CD4-positive, alpha-beta T cell treated with Interleukin-6 at 100 ng/mL for 8 hours (primary cell): Measurements from ENCODE around the gene TCF15.

Source experiments
- DNase-seq: peaks from one replicate; pipeline ENCODE4 v3.0.0-alpha.2; 2020; ENCODE audit warnings: mixed read lengths, low spot score

The TCF15 gene, protein sequence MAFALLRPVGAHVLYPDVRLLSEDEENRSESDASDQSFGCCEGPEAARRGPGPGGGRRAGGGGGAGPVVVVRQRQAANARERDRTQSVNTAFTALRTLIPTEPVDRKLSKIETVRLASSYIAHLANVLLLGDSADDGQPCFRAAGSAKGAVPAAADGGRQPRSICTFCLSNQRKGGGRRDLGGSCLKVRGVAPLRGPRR

DNA sequence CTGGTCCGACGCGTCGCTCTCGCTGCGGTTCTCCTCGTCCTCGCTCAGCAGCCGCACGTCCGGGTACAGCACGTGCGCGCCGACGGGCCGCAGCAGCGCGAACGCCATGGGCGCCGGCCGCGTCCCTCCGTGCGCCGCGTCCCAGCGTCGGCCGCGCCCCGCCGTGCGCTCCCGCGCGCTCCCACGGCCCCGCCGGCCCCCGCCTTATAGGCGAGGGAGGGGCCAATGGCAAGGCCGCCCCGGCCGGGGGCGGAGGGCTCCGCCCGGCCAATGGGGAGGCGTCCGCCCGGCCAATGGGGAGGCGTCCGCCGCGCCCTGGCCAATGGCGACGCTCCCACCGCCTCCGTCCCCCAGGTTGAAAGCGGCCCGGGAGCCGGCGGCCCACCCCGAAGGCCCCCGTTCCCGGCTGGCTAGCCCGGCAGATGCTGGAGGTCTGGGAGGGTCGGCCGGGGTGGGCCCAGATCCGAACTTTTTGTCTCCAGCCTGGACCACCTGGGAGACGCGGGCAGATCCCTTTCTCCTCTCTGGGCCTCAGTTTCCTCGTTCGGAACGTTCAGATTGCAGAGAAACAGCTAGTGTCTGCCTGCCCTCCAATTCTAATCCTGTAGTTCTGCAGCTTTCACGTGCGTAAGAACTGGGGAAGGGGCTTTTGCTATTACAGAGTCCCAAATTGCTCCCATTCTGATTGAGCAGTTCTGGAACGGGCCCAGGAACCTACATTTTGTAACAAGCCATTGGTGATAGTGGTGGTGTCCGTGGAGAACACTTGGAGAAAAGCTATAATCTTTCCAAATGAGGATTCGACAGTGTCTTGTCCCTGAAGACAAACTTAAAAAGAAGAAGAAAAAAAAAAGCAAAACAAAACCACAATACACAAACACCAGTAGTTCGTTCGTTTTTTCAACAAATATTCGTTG, at the start of gene TCF15:
Gene TCF15, minus strand, starts transcription at position 180 of the 917 bp plus-strand sequence. Its CDS starts 72 bp downstream, at position 108.
- no peak for DNase-seq

DNA sequence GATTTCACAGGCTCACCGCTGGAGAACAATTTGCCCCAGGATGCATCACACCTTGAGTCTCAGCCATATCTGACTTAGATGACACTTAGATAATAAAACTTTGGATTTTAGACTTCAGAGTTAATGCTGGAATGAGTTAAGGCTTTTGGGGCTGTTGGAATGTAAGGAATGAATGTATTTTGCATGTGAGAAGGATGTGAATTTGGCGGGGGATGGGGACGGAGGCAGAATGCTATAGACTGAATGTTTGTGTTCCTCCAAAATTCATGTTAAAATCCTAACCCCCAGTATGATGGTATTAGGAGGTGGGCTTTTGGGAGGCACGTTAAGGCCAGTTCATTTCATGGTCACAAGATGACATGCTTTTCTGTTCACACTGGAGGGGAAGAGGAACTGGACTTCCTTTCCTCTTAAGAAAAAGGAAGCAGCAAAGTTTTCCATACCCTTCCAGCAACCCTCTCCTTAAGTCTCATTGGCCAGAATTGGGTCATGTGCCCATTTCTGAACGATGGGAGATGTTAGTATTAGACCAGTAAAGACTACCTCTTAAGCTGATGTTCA, 48.7 kb upstream of the TCF15 start:
- DNase-seq: no peak

DNA sequence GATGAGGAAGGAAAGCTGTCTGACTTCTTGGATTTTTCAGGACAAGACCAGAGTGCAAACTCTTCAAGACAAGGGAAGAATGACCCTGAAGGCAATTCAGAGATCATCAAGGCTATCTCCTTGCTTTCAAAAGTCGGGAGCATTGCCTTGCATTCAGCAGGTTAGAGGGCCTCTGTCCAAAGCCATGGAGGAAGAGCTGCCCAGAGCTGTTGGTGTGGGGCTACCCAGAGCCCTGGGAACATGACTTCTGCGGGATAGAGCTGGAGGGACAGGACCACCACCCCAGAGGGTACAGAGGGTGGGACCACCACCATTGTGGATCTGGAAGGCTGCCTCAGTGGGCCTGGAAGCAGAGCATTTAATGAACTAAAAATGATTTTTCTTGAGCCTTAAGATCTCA, 48.1 kb upstream of the TCF15 start:
- no peak for DNase-seq

DNA sequence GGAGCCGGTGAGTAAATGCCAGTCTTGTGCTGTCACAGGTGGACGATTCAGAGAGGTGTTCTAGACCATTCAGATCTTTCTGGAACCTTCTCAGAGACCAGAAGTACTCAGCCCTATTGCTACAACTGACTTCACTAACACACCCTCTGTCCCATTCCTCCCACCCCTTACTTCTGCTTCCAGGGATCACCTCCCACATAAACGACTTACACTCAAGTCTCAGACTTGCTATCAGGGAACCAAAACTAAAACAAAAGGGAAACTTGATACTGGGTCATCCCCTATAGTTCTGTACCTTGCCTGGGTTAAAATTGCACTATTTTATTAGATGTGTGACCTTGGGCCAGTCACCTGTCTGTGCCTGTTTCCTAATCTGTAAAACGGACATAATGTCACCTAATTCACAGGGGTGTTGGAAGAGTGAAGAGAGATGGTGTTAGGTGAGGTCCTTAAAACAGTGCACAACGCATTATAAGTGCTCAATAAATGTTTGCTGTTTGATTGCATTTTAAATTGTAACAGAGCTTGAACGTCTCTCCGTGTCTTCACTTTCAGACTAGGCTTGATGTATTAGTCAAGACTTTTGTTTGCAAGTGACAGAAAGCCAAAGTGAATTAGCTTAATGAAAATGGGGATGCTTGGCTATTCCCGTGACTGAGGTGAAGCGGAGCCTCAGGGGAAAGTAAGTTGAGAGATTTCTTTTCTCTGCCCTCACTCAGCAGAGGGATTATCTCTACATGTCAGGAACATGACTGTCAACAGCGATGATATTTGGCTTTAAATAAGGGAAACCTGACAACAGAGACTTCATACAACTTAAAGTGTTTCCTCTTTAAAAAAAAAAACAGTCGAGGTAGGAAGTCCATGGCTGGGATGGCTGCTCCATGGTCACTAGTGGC, 45.9 kb upstream of the TCF15 start:
- no peak for DNase-seq

DNA sequence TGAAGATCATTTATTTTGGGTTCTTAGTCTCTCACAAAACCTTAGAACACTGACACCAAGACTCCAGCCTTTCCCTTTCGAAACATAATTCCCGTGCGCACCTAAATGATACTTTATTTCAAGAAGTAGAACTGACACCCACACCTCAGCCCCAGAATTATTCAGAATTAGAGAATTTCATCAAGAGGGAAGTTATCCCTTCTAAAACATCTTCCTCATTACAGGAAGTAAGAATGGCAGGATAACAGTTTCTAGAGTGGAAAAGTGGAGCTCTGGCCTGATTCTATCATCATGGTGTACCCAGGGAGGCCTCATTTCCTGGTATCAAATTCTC, 44.3 kb upstream of the TCF15 start:
- DNase-seq: no peak

DNA sequence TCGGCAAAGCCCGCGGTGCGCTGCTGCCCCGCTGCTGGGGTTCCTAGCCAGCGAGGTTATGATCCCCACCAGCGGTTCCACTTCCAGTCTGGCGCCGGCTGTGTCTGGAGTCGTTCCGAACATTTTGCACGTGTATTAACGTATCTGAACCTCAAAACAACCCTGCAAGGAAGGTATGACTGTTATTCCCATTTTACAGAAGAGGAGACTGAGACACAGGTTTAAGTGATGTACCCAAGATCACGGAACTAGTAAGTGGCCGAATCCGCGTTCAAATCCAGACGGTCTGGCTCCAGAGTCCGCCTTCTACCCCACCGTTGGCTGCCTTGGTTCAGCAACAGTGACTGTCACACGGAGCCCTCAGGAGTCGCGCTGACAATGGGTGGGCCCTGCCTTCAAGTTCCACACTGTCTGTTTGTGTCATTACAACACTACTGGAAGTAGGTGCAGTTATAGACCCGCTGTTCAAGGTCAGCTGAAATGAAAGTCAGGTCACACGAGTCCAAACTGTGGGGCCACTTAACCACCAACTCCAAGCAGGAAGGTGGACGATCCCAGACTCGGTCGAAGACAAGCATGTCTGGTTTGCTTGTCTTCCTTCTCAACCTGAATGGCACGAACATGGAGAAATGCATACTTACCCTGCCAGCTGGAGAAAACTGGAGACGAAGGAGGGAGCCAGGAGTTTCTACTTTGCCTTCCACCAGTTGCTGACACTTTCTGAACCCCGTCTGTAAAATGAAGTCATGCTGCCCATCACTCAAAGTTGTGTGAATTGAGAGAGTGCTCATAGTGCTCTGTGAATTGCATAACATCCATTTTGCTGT, 43.7 kb upstream of the TCF15 start:
- no peak for DNase-seq

DNA sequence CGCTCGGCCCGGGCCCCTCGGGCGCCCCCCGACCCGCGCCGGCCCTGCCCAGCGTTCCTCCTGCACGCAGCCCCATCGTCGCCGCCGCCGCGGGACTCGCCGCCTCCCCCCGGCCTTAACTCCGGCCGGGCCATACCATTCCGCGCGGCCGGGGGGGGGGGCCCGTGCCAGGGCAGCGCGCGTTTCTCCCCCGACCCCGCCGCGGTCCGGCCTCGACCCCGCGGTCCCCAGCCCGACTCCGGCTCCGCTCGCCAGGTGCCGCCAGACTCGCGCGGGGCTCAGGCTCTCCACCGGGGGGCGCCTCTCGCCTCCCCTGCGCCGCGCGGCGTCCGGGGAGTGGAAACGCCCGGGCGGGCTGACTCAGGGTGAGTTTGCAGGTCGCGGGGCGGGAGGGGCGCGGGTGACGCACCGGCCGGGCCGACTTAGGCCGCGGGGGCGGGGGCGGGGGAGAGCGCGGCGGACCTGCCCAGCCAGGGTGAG, 43.0 kb upstream of the TCF15 start, which contains the start of gene SRXN1:
Gene SRXN1, minus strand, starts transcription at position 91 of the 480 bp plus-strand sequence. Its CDS starts 15 bp downstream, at position 76.
- DNase-seq: peak; percentile 71

DNA sequence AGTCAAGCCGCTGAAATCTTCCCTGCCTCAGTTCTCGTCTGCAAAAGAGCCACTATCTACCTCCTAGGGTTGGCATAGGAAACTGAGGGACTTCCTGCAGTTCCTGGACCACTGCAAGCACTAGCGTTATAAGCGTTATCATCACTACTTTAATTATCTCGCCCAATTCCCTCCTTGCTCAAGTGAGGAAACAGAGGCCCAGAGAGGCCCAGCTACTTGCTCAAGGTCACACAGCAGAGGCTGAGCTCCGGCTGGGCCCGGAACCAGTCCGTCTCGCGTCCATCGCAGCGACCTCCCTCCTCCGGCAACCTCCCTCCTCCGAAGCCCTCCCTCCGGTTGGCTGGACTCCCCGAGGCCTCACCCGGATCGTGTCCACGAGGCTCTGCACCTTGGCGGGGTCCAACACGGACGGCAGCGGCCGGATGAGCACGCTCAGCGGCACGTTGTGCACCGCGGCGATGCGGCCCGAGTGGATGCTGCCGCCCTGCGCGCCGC, 42.6 kb upstream of the TCF15 start:
- DNase-seq: no peak

DNA sequence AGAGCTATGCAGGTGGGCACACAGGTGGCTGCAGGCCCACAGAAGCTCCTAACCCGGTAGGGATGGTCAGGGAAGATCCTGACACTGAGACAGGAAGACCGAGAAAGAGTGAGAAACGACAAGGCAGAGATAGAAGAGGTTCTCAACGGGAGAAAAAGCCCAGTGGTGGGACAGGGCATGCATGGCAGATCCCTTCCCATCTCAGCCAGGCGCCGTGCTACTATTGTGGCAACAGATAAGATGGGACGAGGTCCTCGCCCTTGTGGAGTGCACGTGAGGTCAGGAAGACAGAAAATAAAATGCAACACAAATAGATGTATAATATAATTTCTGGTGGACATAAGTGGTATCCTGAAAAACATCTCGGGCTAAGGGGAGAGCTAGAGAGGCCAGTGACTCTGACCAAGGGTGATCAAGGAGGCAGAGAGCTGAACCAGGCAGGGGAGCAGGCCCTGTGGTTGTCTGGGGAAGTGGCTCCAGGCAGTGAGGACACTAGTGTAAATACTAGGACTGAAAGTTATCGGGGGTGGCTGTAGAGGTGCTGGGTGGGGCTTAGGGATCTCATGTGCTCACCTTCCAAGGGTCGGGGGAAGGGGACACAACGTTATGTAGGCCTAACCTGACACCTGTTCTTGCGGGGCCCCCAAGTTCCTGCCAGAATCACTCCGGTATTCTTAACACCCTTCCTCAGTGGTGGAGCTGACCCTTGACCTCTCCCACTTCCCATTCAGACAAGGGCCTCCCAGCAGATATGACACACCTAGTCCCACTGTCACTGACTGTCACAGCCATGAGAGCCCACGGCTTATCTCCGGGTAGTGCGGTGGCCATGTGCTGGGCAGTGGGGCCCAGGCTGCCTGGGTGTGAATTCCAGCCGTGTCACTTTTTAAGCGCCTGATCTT, 41.9 kb upstream of the TCF15 start:
- no peak for DNase-seq

DNA sequence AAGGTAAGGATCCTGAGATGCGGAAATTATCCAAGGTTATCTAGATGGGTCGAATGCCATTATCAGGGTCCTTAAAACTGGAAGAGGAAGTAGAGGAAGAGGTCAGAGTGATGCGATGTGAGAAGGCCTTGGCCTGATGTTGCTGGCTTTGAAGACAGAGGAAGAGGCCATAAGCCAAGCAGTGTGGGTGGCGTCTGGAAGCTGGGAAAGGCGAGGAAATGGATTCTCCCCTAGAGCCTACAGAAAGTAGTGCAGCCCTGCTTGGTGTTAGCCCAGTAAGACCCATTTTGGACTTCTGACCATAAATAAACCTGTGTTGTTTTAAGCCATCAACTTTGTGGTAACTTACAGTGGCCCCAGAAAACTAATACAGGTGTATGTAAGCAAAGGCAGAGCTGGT, 40.8 kb upstream of the TCF15 start:
- DNase-seq: no peak

DNA sequence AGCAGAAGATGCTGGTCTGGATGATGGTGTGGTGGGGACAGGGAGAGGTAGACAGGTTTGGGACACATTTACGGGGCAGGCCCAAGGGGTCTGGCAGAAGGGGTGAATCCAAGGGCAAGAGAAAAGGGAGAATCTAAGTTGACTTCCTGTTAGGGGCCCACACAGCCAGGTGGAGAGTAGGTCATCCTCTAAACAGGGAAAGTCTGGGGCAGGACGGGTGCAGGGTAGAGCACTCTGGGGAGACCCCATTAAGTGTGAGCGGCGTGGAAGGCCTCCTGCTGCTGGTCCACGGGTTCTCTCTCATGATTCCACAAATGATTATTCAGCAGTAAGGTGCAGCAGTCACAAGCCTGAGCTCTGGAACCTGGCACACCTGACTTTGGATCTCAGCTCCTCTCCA, 40.2 kb upstream of the TCF15 start:
- DNase-seq: no peak

DNA sequence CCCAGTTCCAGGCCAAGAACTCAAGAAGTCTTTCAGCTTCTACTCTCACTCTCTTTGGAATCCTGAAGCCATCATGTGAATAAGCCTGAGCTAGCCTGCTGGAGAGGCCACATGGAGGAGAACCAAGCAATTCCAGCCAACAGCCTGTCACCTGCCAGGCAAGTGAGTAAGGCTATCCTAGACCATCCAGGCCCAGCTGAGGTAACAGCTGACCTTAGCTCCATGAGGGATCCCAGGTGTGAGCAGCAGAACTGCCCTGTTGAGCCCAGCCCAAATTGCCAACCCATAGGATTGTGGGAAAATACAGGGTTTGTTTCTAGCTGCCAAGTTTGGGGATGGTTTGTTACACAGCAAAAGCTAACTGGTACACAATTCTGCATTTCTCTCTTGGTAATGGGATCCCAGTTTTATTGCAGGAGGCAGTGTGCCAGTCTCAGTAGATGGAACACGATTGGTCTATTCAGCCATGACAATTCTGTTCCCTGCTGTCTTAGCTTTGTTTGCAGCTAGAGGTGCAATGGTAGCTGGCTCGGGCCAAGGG, 37.4 kb upstream of the TCF15 start:
- no peak for DNase-seq

DNA sequence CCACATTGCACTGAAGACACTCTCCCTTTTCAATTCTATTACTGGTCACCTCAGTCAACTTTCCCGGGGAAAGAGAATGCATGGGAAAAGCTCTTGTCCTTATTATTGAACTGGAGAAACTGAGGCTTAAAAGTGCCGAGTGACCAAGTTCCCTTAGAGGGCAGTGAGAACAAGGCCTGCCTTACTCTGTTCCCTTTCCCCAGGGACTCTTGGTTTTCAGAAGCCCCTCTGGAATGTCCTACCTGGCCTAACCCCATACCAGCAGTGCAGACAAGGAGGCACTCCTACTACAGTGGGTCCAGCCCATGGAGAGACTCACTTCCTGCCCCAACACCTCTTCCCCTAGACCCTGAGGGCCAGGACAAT, 36.7 kb upstream of the TCF15 start:
- no peak for DNase-seq

DNA sequence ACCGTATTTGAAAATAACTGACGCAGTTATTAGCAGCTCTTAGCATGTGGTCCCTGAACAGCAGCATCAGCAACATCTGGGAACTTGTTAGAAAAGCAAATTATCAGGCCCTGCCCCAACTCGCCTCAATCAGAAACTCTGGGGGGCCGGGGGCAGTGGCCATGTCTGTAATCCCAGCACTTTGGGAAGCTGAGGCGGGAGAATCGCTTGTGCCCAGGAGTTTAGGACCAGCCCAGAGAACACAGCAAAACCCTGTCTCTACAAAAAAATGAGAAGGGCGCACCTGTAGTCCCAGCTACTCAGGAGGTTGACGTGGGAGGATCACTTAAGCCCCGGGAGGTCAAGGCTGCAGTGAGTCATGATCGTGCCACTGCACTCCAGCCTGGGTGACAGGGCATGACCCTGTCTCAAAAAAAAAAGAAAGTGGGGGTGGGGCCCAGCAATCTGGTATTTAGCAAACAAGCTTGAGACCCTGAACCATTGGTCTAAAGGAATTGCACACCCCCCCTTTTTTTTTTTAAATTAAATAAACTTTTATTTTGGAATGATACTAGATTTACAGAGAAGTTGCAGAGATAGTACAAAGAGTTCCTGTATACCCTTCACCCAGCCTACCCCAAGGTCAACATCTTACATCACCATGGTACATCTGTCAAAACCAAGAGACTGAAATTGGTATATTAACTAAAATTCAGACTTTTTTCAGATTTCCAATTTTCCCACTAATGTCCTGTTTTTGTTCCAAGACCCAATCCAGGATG, 36.2 kb upstream of the TCF15 start:
- DNase-seq: no peak

DNA sequence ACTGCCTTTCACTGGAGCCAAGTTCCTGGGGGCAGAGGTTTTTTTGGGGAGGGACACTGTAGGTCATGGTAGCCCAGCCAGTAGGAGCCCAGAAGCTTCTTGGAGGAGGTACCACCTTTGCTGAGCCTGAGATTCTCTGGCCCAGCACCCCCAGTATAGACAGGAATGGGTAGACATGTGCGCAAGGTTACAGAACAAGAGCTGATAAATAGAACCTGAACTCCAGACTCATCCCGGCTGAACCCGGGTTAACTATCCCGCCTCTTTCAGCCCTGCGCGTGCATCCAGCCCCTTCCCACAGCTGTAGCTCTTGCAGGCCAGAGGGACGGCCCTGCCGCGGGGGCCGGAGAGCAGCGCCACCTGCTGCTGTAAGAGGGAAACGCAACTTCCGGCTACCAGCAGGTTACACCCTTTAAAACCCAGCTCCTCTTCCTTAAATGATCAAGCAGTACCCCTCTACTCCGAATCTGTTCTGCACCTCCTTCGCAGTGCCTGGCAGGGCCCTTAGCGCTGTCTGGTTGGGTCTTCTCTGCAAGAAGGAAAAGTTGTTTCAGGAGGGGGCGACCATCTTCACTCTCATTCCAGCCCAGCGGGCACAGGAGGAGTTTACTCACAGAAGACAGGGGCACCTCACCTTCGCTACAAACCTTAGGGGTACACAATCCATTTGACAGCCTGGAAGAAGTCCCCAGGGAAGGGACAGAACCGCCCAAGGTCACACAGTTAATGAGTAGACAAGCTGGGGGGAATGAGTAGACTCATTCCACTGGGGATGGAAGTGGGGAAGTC, 35.4 kb upstream of the TCF15 start:
- peak; percentile 51 for DNase-seq

DNA sequence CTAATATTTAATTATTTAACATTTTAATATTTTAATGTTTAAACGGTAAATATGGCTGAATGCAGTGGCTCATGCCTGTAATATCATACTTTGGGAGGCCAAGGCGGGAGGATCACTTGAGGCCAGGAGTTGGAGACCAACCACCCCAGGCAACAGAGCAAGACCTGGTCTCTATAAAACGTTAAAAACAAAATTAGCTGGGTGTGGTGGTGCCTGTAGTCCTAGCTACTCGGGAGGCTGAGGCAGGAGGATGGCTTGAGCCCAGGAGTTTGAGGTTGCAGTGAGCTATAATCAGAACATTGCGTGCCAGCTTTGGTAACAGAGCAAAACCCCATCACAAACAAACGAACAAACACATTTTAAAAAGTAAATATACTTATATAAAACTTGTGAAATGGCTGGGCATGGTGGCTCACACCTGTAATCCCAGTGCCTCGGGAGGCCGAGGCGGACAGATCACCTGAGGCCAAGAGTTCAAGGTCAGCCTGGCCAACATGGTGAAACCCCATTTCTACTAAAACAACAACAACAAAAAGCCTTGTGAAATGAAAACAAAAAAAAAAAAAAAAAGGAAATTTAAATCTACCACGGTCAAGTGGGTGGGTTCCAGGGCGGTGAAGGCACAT, 34.7 kb upstream of the TCF15 start:
- DNase-seq: no peak

DNA sequence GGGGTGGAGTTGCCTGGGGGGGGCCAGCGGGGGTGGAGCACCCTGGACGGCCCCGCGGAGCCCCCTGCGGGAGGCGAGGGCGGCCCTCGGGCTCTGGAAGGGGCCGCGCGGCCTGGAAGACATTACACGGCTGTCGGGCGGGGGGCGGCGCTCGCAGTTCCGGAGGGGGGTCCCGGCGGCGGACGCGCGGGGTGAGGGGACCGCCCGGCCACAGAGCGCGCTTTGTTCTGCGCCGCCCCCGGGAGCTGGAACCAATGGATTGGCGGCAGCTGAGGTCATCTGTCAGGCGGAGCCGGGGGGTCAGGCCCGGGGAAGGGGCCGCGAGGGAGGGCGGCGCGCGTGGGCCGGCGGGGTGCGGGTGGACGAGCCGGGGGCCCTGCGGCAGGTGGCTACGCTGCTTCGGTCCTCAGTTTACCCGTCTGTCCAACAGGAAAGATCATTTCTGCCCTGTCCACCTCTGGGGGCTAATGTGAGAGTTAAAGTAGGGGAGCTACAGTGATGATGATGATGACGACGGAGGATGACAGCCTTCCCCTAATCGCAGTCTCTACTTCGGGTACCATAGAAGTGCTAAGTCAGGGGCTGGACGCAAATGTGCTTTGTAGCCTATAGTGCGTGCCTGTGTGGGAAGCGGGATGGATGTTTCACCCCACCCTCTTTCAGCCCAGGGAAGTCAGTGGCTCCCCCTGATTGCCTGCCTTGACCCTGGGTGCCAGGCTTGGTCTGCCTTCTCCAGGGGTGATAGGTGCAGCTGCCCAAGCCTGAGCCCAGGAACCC, 32.5 kb upstream of the TCF15 start:
- no peak for DNase-seq
